H9 (cell line): ENCODE results near the gene POR. TPM values are rescaled to one million over a fixed set of nuclear protein-coding genes. Genes with fewer than 3 reads are reported as not detected.

Source experiments
- DNase-seq: peaks from one replicate; pipeline ENCODE4 v3.0.0-alpha.2; 2017
- H2AFZ ChIP-seq: one replicate; pipeline ENCODE4 v1.6.1; 2013; ENCODE audit warnings: mild to moderate bottlenecking, low read length, control low read depth, moderate library complexity
- H2AK5ac ChIP-seq: 2 replicates; pipeline ENCODE4 v1.6.1; 2013; ENCODE audit warnings: low read length, control low read depth, mixed read lengths; ENCODE audit not compliant: insufficient read length
- H2BK120ac ChIP-seq: one replicate; pipeline ENCODE4 v1.6.1; 2013; ENCODE audit warnings: low read depth, mild to moderate bottlenecking, low read length, control low read depth, inconsistent platforms; ENCODE audit not compliant: poor library complexity, severe bottlenecking
- H2BK12ac ChIP-seq: 2 replicates; pipeline ENCODE4 v1.6.1; 2013; ENCODE audit warnings: low read length, control low read depth, mixed read lengths, low read depth; ENCODE audit not compliant: insufficient read length
- H2BK15ac ChIP-seq: 2 replicates; pipeline ENCODE4 v1.6.1; 2013; ENCODE audit warnings: low read depth, low read length, control low read depth
- H2BK20ac ChIP-seq: one replicate; pipeline ENCODE4 v1.6.1; 2013; ENCODE audit warnings: low read depth, mild to moderate bottlenecking, low read length, control low read depth, inconsistent platforms; ENCODE audit not compliant: poor library complexity, severe bottlenecking
- H2BK5ac ChIP-seq: 2 replicates; pipeline ENCODE4 v1.6.1; 2013; ENCODE audit warnings: low read length, control low read depth, mixed read lengths; ENCODE audit not compliant: insufficient read length
- H3K14ac ChIP-seq: 2 replicates; pipeline ENCODE4 v1.6.1; 2013; ENCODE audit warnings: low read length, control low read depth; ENCODE audit not compliant: insufficient read depth
- H3K18ac ChIP-seq: 2 replicates; pipeline ENCODE4 v1.6.1; 2013; ENCODE audit warnings: low read depth, mild to moderate bottlenecking, mixed read lengths, low read length, control low read depth; ENCODE audit not compliant: insufficient read length
- H3K23ac ChIP-seq: 2 replicates; pipeline ENCODE4 v1.6.1; 2013; ENCODE audit warnings: low read length, control low read depth, mixed read lengths, low read depth; ENCODE audit not compliant: insufficient read length
- H3K23me2 ChIP-seq: 2 replicates; pipeline ENCODE4 v1.6.1; 2013; ENCODE audit warnings: low read depth, mild to moderate bottlenecking, mixed read lengths, low read length, control low read depth; ENCODE audit not compliant: insufficient read length, poor library complexity, severe bottlenecking
- H3K27ac ChIP-seq: 2 replicates; pipeline ENCODE4 v1.5.1; 2013; ENCODE audit warnings: low read length, control low read depth, mixed read lengths, low read depth; ENCODE audit not compliant: insufficient read length
- H3K27me3 ChIP-seq: 2 replicates; pipeline ENCODE4 v1.6.1; 2013; ENCODE audit warnings: low read length, control low read depth, inconsistent platforms; ENCODE audit not compliant: insufficient read depth
- H3K4ac ChIP-seq: 2 replicates; pipeline ENCODE4 v1.6.1; 2013; ENCODE audit warnings: low read depth, mild to moderate bottlenecking, control low read depth, inconsistent platforms, low read length, moderate library complexity
- H3K4me1 ChIP-seq: 2 replicates; pipeline ENCODE4 v1.6.1; 2013; ENCODE audit warnings: low read length, control low read depth, inconsistent platforms; ENCODE audit not compliant: insufficient read depth
- H3K4me2 ChIP-seq: 2 replicates; pipeline ENCODE4 v1.6.1; 2013; ENCODE audit warnings: low read length, control low read depth, mixed read lengths; ENCODE audit not compliant: insufficient read length, insufficient read depth
- H3K56ac ChIP-seq: 2 replicates; pipeline ENCODE4 v1.6.1; 2013; ENCODE audit warnings: low read depth, mild to moderate bottlenecking, mixed read lengths, low read length, control low read depth; ENCODE audit not compliant: insufficient read length
- H3K79me1 ChIP-seq: 2 replicates; pipeline ENCODE4 v1.6.1; 2013; ENCODE audit warnings: low read depth, mild to moderate bottlenecking, moderate library complexity, low read length, control low read depth, inconsistent platforms; ENCODE audit not compliant: insufficient read depth, poor library complexity, severe bottlenecking
- H3K79me2 ChIP-seq: 2 replicates; pipeline ENCODE4 v1.6.1; 2013; ENCODE audit warnings: low read length, control low read depth, inconsistent platforms; ENCODE audit not compliant: insufficient read depth
- H3K9ac ChIP-seq: 2 replicates; pipeline ENCODE4 v1.6.1; 2013; ENCODE audit warnings: low read length, control low read depth, mixed read lengths; ENCODE audit not compliant: insufficient read length; ENCODE audit errors: extremely low read depth
- H3K9me3 ChIP-seq: one replicate; pipeline ENCODE4 v1.6.1; 2013; ENCODE audit warnings: low read depth, low read length, inconsistent platforms; ENCODE audit not compliant: control insufficient read depth
- H3T11ph ChIP-seq: one replicate; pipeline ENCODE4 v1.6.1; 2013; ENCODE audit warnings: mild to moderate bottlenecking, low read length, control low read depth, inconsistent platforms
- H4K20me1 ChIP-seq: one replicate; pipeline ENCODE4 v1.6.1; 2013; ENCODE audit not compliant: control insufficient read depth, insufficient read length, insufficient read depth
- H4K5ac ChIP-seq: 2 replicates; pipeline ENCODE4 v1.6.1; 2013; ENCODE audit warnings: low read depth, mild to moderate bottlenecking, mixed read lengths, low read length, control low read depth; ENCODE audit not compliant: insufficient read length
- H4K8ac ChIP-seq: replicated peaks from 2 replicates; pipeline ENCODE4 v1.6.1; 2013; ENCODE audit warnings: low read length, control low read depth, mixed read lengths, low read depth; ENCODE audit not compliant: insufficient read length
- H4K91ac ChIP-seq: 2 replicates; pipeline ENCODE4 v1.6.1; 2013; ENCODE audit warnings: low read depth, mild to moderate bottlenecking, moderate library complexity, mixed read lengths, low read length, control low read depth; ENCODE audit not compliant: insufficient read length
- H3K27ac Mint-ChIP-seq, 3 experiments: 2 replicates in 2 of 3; 3 replicates in 1 of 3; pipeline ENCODE4 v1.8.0; 2020 to 2021; ENCODE audit warnings: mixed read lengths in 3 of 3, mild to moderate bottlenecking in 1 of 3, moderate library complexity in 1 of 3
- H3K27me3 Mint-ChIP-seq: 2 replicates; pipeline ENCODE4 v1.8.0; 2021; ENCODE audit warnings: low read depth, mild to moderate bottlenecking, moderate library complexity, mixed read lengths
- H3K36me3 Mint-ChIP-seq, 3 experiments: 2 replicates in 2 of 3; 3 replicates in 1 of 3; pipeline ENCODE4 v1.8.0; 2020 to 2021; ENCODE audit warnings: low read depth in 3 of 3, mixed read lengths in 3 of 3; ENCODE audit not compliant: insufficient read depth in 1 of 3
- H3K4me1 Mint-ChIP-seq, 2 experiments: 2 replicates each; pipeline ENCODE4 v1.8.0; 2020; ENCODE audit warnings: mixed read lengths in 2 of 2
- H3K4me3 Mint-ChIP-seq, 2 experiments: 2 replicates in 1 of 2; 3 replicates in 1 of 2; pipeline ENCODE4 v1.8.0; 2020 to 2021; ENCODE audit warnings: mild to moderate bottlenecking in 2 of 2, mixed read lengths in 2 of 2, moderate library complexity in 1 of 2
- H3K9me3 Mint-ChIP-seq, 2 experiments: 2 replicates in 1 of 2; 3 replicates in 1 of 2; pipeline ENCODE4 v1.8.0; 2020; ENCODE audit warnings: mild to moderate bottlenecking in 2 of 2, mixed read lengths in 2 of 2, moderate library complexity in 1 of 2
- CTCF ChIP-seq: fragments of 200-600 bp; sonication (generic); conservative IDR thresholded peaks from 3 replicates; pipeline ENCODE4 v1.8.0; 2021; ENCODE audit warnings: antibody characterized with exemption, mild to moderate bottlenecking
- whole genome bisulfite sequencing: extraction: QIAGEN DNeasy Blood & Tissue Kit; methylation state at CpG from one replicate; pipeline ENCODE4 v1.1.7; 2013; ENCODE audit warnings: missing lambda C conversion rate, low lambda C conversion rate, mixed read lengths; ENCODE audit not compliant: insufficient read length; ENCODE audit errors: extremely low coverage; 5-methylcytosine and 5-hydroxymethylcytosine counted together
- total RNA-seq: library from RNA; stranded (reverse); gene quantifications from 2 replicates; pipeline ENCODE4 v1.2.1, GENCODE V29; 2021

POR gene
- total RNA-seq, 1 experiment from 2014 or later: 128 TPM

- Mint-ChIP-seq H3K27me3 (no peaks in the 10 kb centered on the region), H3K9me3 (peaks cover 5 to 10% of the 10 kb centered on the region in 2 experiments), H3K4me1 (peaks cover 0 to 4% of the 10 kb centered on the region in 2 experiments; a peak in 3 of 4 replicates), H3K36me3 (peaks cover 6 to 33% (median 25%) of the 10 kb centered on the region in 3 experiments; a peak in 6 of 7 replicates), H3K27ac (peak overlapping the region in 1 of 3 experiments; percentile 28; a peak in 2 of 7 replicates), H3K4me3 (no peak overlapping the region)
- Histone ChIP-seq H2BK5ac (no peak overlapping the region), H3K79me2 (peaks cover 11% of the 10 kb centered on the region; the same call in 1 of the 2 replicates), H3K9ac (no peak overlapping the region), H3K23ac (no peak overlapping the region), H2AFZ (no peak overlapping the region), H2BK15ac (no peak overlapping the region), H3K56ac (no peak overlapping the region), H4K8ac (no peak overlapping the region), H2BK20ac (no peak overlapping the region), H2BK120ac (no peak overlapping the region), H2BK12ac (no peak overlapping the region), H3K9me3 (no peaks in the 10 kb centered on the region), H3T11ph (no peak overlapping the region), H3K27me3 (no peaks in the 10 kb centered on the region), H3K23me2 (no peaks in the 10 kb centered on the region), H4K20me1 (no peaks in the 10 kb centered on the region), H3K18ac (no peak overlapping the region), H2AK5ac (no peak overlapping the region), H3K79me1 (peaks cover 7% of the 10 kb centered on the region), H3K4me2 (no peak overlapping the region), H4K91ac (no peak overlapping the region), H4K5ac (no peak overlapping the region), H3K4ac (no peak overlapping the region), H3K27ac (no peak overlapping the region), H3K14ac (no peak overlapping the region), H3K4me1 (no peaks in the 10 kb centered on the region)
- no peak for DNase-seq
- TF ChIP-seq CTCF: no peak
- WGBS: no CpG with 5 or more reads among the region's 4 CpGs
Observed at GRCh38 chr7:75928568-75928914, 13.6 kb downstream of the POR start.
